Hepatocyte (in vitro differentiated cells): ENCODE measurements around the gene IMMP1L. TPM values are rescaled to one million over a fixed set of nuclear protein-coding genes. Genes with fewer than 3 reads are reported as not detected.

ENCODE experiments used
- DNase-seq: peaks from one replicate; pipeline ENCODE4 v3.0.0-alpha.2; 2016; ENCODE audit warnings: low spot score
- H2AFZ ChIP-seq: fragments of 200-600 bp; sonication (generic); 2 replicates; pipeline ENCODE4 v1.6.0; 2016; ENCODE audit warnings: antibody characterized with exemption, mild to moderate bottlenecking
- H3K27ac ChIP-seq: fragments of 200-600 bp; sonication (generic); 2 replicates; pipeline ENCODE4 v1.5.1; 2016; ENCODE audit warnings: mild to moderate bottlenecking
- H3K27me3 ChIP-seq: fragments of 200-600 bp; sonication (generic); 2 replicates; pipeline ENCODE4 v1.6.1; 2016
- H3K36me3 ChIP-seq: fragments of 200-600 bp; sonication (generic); replicated peaks from 2 replicates; pipeline ENCODE4 v1.5.1; 2016; ENCODE audit warnings: low read depth; ENCODE audit not compliant: insufficient read depth
- H3K4me1 ChIP-seq: fragments of 200-600 bp; sonication (generic); 2 replicates; pipeline ENCODE4 v1.5.1; 2016; ENCODE audit warnings: mild to moderate bottlenecking, moderate library complexity; ENCODE audit not compliant: insufficient read depth
- H3K4me2 ChIP-seq: fragments of 200-600 bp; sonication (generic); 2 replicates; pipeline ENCODE4 v1.6.0; 2016
- H3K4me3 ChIP-seq: fragments of 200-600 bp; sonication (generic); 2 replicates; pipeline ENCODE4 v1.5.1; 2016; ENCODE audit warnings: mild to moderate bottlenecking
- H3K79me2 ChIP-seq: fragments of 200-600 bp; sonication (generic); 2 replicates; pipeline ENCODE4 v1.6.0; 2017; ENCODE audit warnings: mild to moderate bottlenecking
- H3K9me2 ChIP-seq: fragments of 200-600 bp; sonication (generic); replicated peaks from 2 replicates; pipeline ENCODE4 v1.6.0; 2017; ENCODE audit warnings: mild to moderate bottlenecking; ENCODE audit not compliant: insufficient read depth
- H3K9me3 ChIP-seq: fragments of 200-600 bp; sonication (generic); 2 replicates; pipeline ENCODE4 v1.5.1; 2016; ENCODE audit warnings: low read depth, mild to moderate bottlenecking
- H4K20me1 ChIP-seq: fragments of 200-600 bp; sonication (generic); 2 replicates; pipeline ENCODE4 v1.6.0; 2016; ENCODE audit warnings: mild to moderate bottlenecking; ENCODE audit not compliant: insufficient read depth, poor library complexity, severe bottlenecking
- EZH2 ChIP-seq: fragments of 200-600 bp; sonication (generic); IDR thresholded peaks from 2 replicates; pipeline ENCODE4 v1.6.1; 2016; ENCODE audit warnings: antibody characterized with exemption, mild to moderate bottlenecking, borderline replicate concordance
- EZH2phosphoT487 ChIP-seq: fragments of 200-600 bp; sonication (generic); IDR thresholded peaks from one replicate; pipeline ENCODE4 v1.6.1; 2018; ENCODE audit warnings: antibody characterized with exemption, mild to moderate bottlenecking, low read depth, moderate library complexity; ENCODE audit not compliant: unreplicated experiment, severe bottlenecking
- WGBS: methylation state at CpG from one replicate; pipeline ENCODE4 v1.1.6; 2016; ENCODE audit warnings: low lambda C conversion rate; ENCODE audit errors: missing lambda C conversion rate; 5-methylcytosine and 5-hydroxymethylcytosine counted together
- polyA plus RNA-seq: library from polyadenylated mRNA; unstranded; fragments of >200 nt; fragmentation: Nextera tagmentation; extraction: Ambion mirVana; gene quantifications from 2 replicates; pipeline ENCODE4 v1.2.1, GENCODE V29; 2016
- total RNA-seq: library from RNA; depleted of rRNA; stranded (reverse); fragments of >200 nt; gene quantifications from 2 replicates; pipeline ENCODE4 v1.2.3, GENCODE V29; 2014
- TF ChIP-seq, protein P1 (sequence below): fragments of 200-600 bp; sonication (generic); IDR thresholded peaks from 2 replicates; pipeline ENCODE4 v1.5.1; 2016; ENCODE audit warnings: antibody characterized with exemption, mild to moderate bottlenecking; ENCODE audit not compliant: poor library complexity

Gene IMMP1L
- total and polyA plus RNA-seq, 2 experiments from 2014 or later: 8.0 to 30.2 TPM

DNA sequence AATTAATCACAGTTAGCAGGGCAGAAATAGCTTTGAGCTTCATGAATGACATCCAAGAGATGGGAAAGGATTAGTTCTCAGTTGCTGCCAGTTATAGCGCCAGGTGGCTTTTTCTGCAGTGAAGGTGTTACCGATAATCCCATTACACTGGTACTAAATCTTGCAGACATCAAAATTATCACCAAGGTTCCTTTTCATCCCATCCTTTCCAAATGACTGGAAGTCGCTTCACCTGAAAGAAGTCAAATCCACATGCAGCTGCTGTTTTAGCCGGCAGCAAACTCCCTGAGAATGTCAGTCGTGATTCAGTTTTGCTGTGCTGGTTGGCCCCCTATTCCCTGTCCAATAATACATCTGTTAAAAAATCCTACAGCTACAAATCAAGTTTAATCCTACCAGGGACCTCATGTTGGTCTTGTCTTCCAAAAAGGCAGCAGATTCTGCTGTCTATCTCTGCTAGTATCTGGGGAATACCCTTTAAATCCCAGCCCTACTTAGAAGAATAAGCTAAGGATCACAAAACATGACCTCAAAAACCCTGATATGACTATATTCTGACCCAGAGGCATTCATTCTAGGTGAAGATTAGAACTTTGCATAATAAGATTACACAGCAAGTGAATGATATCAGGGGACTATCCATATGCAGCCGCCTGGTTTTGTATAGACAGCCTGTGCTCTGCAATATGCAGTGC lies 31.7 kb downstream of the IMMP1L start:
- Histone ChIP-seq H2AFZ (no peak overlapping the region), H3K9me3 (no peaks in the 10 kb centered on the region), H4K20me1 (no peaks in the 10 kb centered on the region), H3K4me2 (no peak overlapping the region), H3K4me1 (no peaks in the 10 kb centered on the region), H3K4me3 (no peak overlapping the region), H3K27ac (no peak overlapping the region), H3K9me2 (no peaks in the 10 kb centered on the region), H3K36me3 (no peaks in the 10 kb centered on the region), H3K27me3 (no peaks in the 10 kb centered on the region), H3K79me2 (peaks cover 7% of the 10 kb centered on the region)
- WGBS: 90% methylated on average over 6 of the region's 6 CpGs
- no peak for DNase-seq
- TF ChIP-seq EZH2: no peak
- TF ChIP-seq, protein P1, sequence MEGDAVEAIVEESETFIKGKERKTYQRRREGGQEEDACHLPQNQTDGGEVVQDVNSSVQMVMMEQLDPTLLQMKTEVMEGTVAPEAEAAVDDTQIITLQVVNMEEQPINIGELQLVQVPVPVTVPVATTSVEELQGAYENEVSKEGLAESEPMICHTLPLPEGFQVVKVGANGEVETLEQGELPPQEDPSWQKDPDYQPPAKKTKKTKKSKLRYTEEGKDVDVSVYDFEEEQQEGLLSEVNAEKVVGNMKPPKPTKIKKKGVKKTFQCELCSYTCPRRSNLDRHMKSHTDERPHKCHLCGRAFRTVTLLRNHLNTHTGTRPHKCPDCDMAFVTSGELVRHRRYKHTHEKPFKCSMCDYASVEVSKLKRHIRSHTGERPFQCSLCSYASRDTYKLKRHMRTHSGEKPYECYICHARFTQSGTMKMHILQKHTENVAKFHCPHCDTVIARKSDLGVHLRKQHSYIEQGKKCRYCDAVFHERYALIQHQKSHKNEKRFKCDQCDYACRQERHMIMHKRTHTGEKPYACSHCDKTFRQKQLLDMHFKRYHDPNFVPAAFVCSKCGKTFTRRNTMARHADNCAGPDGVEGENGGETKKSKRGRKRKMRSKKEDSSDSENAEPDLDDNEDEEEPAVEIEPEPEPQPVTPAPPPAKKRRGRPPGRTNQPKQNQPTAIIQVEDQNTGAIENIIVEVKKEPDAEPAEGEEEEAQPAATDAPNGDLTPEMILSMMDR: no peak
- TF ChIP-seq EZH2phosphoT487: no peak

DNA sequence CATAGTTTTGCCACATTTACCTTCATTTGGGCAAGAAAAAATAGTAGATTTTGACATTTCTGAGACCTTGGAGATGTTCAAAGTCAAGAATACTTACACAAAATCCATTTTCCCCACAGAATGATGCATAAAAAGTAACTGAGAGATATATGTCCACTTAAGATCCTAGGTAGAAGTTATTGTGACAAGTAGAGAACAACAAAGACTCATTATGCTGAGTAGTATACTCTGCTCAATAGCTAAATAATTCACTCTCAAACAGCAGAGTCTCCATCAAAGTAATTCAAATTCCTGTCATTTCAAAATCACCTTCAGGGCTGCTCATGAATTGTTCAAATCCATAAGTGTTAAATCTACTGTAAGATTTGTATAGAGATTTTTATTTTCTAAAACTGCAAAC lies 35.3 kb downstream of the IMMP1L start:
- no peak overlapping the region for H3K4me2 ChIP-seq
- H3K4me1 ChIP-seq: no peaks in the 10 kb centered on the region
- no peak overlapping the region for H3K27ac ChIP-seq
- H3K27me3 ChIP-seq: no peaks in the 10 kb centered on the region
- no peaks in the 10 kb centered on the region for H3K9me3 ChIP-seq
- no peaks in the 10 kb centered on the region for H3K79me2 ChIP-seq
- no peak for DNase-seq
- no peaks in the 10 kb centered on the region for H3K9me2 ChIP-seq
- no peaks in the 10 kb centered on the region for H3K36me3 ChIP-seq
- H3K4me3 ChIP-seq: no peak overlapping the region
- H2AFZ ChIP-seq: no peak overlapping the region
- TF ChIP-seq, protein P1: no peak
- TF ChIP-seq EZH2phosphoT487: no peak
- no peak for TF ChIP-seq EZH2
- H4K20me1 ChIP-seq: no peaks in the 10 kb centered on the region

DNA sequence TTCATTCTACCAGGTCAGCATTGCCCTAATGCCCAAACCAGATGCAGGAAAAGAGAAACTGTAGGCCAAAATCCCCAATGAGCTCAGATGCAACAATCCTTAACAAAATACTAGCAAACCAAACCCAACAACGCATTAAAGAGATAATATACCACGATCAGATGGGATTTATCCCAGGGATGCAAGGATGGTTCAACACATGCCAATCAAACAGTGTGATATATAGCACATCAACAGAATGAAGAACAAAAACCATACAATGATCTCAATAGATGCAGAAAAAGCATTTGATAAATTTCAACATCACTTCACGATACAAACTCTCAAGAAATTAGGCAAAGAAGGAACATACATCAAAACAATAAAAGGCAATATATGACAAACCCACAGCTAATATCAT lies 45.0 kb downstream of the IMMP1L start:
- WGBS: 91% methylated on average over 3 of the region's 3 CpGs
- Histone ChIP-seq H3K4me2 (no peak overlapping the region), H3K36me3 (no peaks in the 10 kb centered on the region), H3K27me3 (no peaks in the 10 kb centered on the region), H3K79me2 (no peaks in the 10 kb centered on the region), H3K27ac (no peak overlapping the region), H2AFZ (no peak overlapping the region), H3K4me1 (no peaks in the 10 kb centered on the region), H3K9me3 (peaks cover 6% of the 10 kb centered on the region), H4K20me1 (no peaks in the 10 kb centered on the region), H3K4me3 (no peak overlapping the region), H3K9me2 (no peaks in the 10 kb centered on the region)
- no peak for DNase-seq
- TF ChIP-seq EZH2phosphoT487 (no peak), EZH2 (no peak)
- TF ChIP-seq, protein P1: no peak

DNA sequence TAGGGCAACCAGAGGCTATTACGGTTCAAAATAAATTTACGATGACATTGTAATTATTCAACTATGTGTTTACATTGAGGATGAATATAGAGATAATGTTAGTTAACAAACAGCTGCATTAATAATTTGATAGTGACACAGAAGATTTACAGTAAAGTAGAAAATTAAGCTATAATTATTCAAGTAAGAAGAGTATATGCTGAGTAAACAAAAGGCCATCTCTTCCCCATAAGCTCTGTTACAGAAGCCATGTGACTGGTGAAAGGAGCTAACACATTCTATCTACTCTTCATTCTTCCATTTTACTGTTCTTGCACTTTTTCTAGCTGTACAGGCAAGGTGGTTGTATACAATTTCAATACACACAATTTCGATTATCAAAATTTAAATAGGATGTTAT lies 54.2 kb downstream of the IMMP1L start:
- H3K36me3 ChIP-seq: no peaks in the 10 kb centered on the region
- H3K27me3 ChIP-seq: no peaks in the 10 kb centered on the region
- TF ChIP-seq, protein P1: no peak
- no peak for TF ChIP-seq EZH2phosphoT487
- no peak for TF ChIP-seq EZH2
- H3K4me3 ChIP-seq: no peak overlapping the region
- no peaks in the 10 kb centered on the region for H3K9me2 ChIP-seq
- H3K4me2 ChIP-seq: no peak overlapping the region
- H2AFZ ChIP-seq: no peak overlapping the region
- DNase-seq: no peak
- H3K79me2 ChIP-seq: peaks cover 3% of the 10 kb centered on the region
- no peaks in the 10 kb centered on the region for H3K9me3 ChIP-seq
- no peaks in the 10 kb centered on the region for H3K4me1 ChIP-seq
- H3K27ac ChIP-seq: no peak overlapping the region
- no peaks in the 10 kb centered on the region for H4K20me1 ChIP-seq
- WGBS: 93% methylated on average over 3 of the region's 3 CpGs
